Activated CD4-positive, alpha-beta memory T cell treated with anti-CD3 and anti-CD28 coated beads, Interleukin-2, amount 10 ng/mL, durations not matched to agents 7 days and 5 days (primary cell): Measurements from ENCODE around the gene IL17REL. TPM values are rescaled to one million over a fixed set of nuclear protein-coding genes. Genes with fewer than 3 reads are reported as not detected.

Experiments
- CTCF ChIA-PET: fragments of 350-600 bp; sonication (Branson Sonifier 250); formaldehyde crosslinking; loops from one replicate; lab custom pipeline; 2021; ENCODE audit warnings: antibody characterized with exemption, inconsistent platforms; lab: Charles Lee
- POLR2A ChIA-PET: fragments of 350-600 bp; sonication (Branson Sonifier 250); formaldehyde crosslinking; loops from one replicate; lab custom pipeline; 2021; ENCODE audit warnings: antibody characterized with exemption; lab: Charles Lee
- DNase-seq: peaks from one replicate; pipeline ENCODE4 v3.0.0-alpha.2; 2020
- H3K27ac Mint-ChIP-seq: one replicate; pipeline ENCODE4 v1.8.0; 2021; ENCODE audit warnings: mild to moderate bottlenecking, mixed read lengths
- H3K27me3 Mint-ChIP-seq: one replicate; pipeline ENCODE4 v1.8.0; 2021; ENCODE audit warnings: mixed read lengths
- H3K36me3 Mint-ChIP-seq: one replicate; pipeline ENCODE4 v1.8.0; 2021; ENCODE audit warnings: low read depth, mixed read lengths
- H3K4me1 Mint-ChIP-seq: one replicate; pipeline ENCODE4 v1.8.0; 2021; ENCODE audit warnings: mixed read lengths
- H3K4me3 Mint-ChIP-seq: one replicate; pipeline ENCODE4 v1.8.0; 2021; ENCODE audit warnings: mild to moderate bottlenecking, mixed read lengths
- H3K9me3 Mint-ChIP-seq: one replicate; pipeline ENCODE4 v1.8.0; 2021; ENCODE audit warnings: mixed read lengths
- total RNA-seq, 2 experiments: library from RNA; stranded (reverse); gene quantifications; one replicate each; pipeline ENCODE4 v1.2.3, GENCODE V29; 2021

The IL17REL gene
- total RNA-seq = not detected

- peaks cover 32% of the 10 kb centered on the region for H3K4me1 Mint-ChIP-seq
- H3K27me3 Mint-ChIP-seq = peaks cover 19% of the 10 kb centered on the region
- DNase-seq = no peak
- peak within 1 kb of the TSS; percentile 61 for H3K27ac Mint-ChIP-seq
- no peak within 1 kb of the TSS for H3K4me3 Mint-ChIP-seq
- H3K36me3 Mint-ChIP-seq = no peaks in the 10 kb centered on the region
- no peaks in the 10 kb centered on the region for H3K9me3 Mint-ChIP-seq
- POLR2A ChIA-PET = interaction anchor here (1.2 kb wide), 1 partner anchor 10 kb away, joined by 3 read pairs; no protein-coding TSS in a partner anchor
- CTCF ChIA-PET = no interaction called here
Observed at GRCh38 chr22:50012211-50013181, at the start of gene IL17REL. Gene IL17REL (minus strand): TSS chr22:50012765. CDS start chr22:50012646, 119 bp downstream.

DNA sequence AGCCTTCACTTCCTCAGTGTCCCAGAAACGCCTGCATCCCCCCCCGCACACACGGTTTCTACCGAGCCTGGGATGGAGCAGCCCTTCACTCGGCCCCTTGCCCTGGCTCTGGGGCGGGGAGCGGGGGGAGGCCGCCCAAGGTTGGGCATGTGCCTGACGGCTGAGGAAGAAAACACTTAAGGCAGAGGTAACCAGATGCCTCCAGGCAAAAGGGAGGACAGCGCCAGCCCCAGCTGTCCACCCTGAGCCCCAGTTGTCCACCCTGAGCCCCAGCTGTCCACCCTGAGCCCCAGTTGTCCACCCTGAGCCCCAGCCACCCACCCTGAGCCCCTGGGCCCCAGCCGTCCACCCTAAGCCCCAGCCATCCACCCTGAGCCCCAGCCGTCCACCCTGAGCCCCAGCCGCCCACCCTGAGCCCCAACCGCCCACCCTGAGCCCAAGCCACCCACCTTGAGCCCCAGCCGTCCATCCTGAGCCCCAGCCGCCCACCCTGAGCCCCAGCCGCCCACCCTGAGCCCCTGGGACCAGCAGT, 49.3 kb upstream of the IL17REL start:
- no peak for DNase-seq
- Mint-ChIP-seq H3K36me3 (no peaks in the 10 kb centered on the region), H3K9me3 (no peaks in the 10 kb centered on the region), H3K4me3 (no peak overlapping the region), H3K27me3 (peaks cover 15% of the 10 kb centered on the region), H3K27ac (no peak overlapping the region), H3K4me1 (no peaks in the 10 kb centered on the region)
- CTCF ChIA-PET = no interaction called here
- POLR2A ChIA-PET = no interaction called here

DNA sequence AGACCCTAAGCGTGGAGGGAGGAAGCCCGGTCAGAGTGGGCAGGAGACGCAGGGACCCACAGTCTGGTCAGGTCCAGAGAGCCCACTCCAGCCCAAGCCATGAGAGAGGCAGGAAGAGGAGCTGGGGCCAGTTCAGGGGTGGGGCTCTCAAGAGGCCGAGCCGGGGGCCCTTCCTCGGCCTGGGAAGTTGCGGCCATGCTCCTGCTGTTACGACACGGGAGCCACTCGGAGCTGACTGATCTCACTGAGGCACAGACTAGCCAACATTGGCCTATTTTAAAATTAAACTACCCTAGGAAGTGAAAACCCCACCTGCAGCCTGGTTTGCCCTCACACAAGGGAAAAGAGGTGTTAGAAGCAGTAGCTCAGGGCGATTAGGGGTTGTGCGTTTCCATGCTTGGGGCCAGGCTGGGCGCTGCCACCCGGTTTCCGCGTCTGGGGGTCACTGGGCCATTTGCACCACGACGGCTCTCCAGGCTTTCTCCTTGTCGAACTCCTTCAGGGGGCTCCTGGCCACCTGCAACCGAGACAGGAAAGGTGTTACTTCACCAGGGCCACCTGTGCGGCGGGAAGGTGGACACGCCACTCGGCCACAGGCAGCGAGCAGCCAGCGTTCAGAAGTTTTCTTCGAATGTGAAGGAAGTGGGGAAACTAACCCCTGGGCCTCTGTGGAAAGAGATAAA, 48.7 kb upstream of the IL17REL start:
- Mint-ChIP-seq H3K27me3 (peaks cover 15% of the 10 kb centered on the region), H3K9me3 (no peaks in the 10 kb centered on the region), H3K4me3 (no peak overlapping the region), H3K36me3 (no peaks in the 10 kb centered on the region), H3K27ac (no peak overlapping the region), H3K4me1 (no peaks in the 10 kb centered on the region)
- POLR2A ChIA-PET = no interaction called here
- CTCF ChIA-PET = no interaction called here
- DNase-seq = no peak

DNA sequence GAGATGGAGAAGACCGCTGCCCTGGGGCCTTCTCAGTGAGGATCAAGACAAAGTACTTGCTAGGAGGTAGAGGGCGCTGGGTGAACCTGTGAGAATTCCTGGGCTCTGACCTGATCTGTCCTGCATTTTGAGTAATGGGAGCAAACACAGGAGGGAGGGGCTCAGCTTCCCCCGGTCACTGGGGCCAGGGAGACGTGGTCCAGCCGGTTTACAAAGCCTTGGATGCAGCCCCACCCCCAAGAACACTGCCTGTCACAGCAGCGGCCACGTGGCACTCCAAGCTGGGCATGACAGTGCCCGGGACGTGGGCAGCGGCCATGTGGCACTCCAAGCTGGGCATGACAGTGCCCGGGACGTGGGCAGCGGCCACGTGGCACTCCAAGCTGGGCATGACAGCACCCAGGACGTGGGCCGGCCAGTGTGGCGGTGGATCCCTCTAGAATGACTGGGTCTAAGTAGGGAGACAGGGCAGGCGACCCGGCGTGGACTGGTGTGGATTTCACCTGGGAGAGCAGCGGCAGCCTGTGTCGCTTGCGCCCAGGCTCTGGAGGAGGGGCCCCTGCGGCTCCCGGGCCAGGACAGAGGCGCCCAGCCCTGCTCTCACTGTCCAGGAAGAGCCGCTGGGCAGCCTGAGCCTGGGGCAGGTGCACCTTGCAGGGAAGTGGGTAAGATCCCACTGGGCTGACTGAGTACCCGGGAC, 48.0 kb upstream of the IL17REL start:
- ChIA-PET CTCF (no interaction called here), POLR2A (no interaction called here)
- H3K4me3 Mint-ChIP-seq = no peak overlapping the region
- no peaks in the 10 kb centered on the region for H3K9me3 Mint-ChIP-seq
- no peak overlapping the region for H3K27ac Mint-ChIP-seq
- peaks cover 17% of the 10 kb centered on the region for H3K27me3 Mint-ChIP-seq
- no peaks in the 10 kb centered on the region for H3K4me1 Mint-ChIP-seq
- no peaks in the 10 kb centered on the region for H3K36me3 Mint-ChIP-seq
- DNase-seq = no peak

DNA sequence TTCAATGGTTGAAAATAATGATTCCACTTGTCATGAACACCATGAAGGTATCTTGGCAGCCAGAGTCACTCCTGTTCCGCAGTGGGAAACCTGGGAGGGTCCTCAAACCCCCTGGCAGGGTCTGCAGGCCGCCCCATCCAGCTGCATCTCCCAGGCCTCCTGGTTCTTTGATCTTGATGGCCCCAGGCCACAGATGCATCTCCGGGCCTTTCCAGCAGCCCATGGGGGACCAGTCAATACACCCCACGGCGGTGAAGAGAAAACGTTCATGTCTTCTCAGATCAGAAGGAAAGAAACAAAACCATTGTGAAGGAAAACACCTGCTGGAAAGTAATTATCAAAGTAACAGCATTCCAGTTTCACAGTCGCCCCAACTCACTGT, 47.3 kb upstream of the IL17REL start:
- no peaks in the 10 kb centered on the region for H3K4me1 Mint-ChIP-seq
- H3K36me3 Mint-ChIP-seq = no peaks in the 10 kb centered on the region
- POLR2A ChIA-PET = no interaction called here
- H3K27me3 Mint-ChIP-seq = peaks cover 17% of the 10 kb centered on the region
- DNase-seq = no peak
- H3K27ac Mint-ChIP-seq = no peak overlapping the region
- H3K4me3 Mint-ChIP-seq = no peak overlapping the region
- H3K9me3 Mint-ChIP-seq = no peaks in the 10 kb centered on the region
- CTCF ChIA-PET = no interaction called here

DNA sequence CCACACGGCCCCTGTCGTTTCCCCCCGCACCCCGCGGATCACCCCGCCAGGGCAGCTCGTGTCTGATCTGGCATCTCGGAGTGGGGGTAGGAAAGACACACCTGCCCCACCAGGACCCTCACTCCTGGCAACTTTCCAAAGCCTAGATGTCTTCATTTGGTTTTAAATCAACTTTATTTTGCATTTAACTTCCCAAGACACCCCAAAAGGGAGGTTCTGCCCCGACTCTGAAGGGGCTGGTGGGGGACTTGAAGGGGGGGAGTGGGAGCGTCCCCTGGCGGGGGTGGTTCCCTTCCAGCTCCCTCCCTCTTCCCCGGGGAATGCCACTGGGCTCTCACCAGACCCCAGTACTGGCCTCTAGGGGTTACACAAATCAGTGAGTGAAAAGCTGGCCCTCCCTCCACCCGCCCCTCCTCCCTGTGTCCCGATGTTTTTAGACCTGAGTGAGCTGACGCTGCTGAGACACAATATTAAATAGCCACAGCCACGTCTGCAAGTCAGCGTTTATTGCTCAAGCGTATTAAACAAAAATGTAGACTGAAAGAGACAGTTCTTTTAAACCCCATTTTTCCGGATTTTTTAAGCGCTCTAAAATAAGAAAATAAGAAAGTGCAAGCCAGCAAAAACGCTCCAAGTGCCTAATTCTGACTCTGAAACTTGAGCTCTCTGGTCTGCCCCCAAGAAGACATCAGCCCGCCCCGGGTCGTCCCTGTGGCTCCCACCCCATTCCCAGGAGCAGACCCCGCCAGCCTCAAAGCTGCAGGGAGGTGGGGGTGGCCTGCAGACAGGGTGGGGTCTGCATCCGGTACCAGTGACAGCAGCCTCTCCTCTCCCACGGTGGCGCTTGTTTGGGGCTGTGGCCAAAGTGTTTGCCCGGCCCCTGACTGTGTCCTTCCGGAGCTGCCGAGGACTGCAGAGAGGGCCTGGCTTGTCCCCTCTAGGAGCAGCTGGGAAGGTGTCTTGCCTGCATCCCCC, 46.6 kb upstream of the IL17REL start:
- POLR2A ChIA-PET = no interaction called here
- CTCF ChIA-PET = no interaction called here

DNA sequence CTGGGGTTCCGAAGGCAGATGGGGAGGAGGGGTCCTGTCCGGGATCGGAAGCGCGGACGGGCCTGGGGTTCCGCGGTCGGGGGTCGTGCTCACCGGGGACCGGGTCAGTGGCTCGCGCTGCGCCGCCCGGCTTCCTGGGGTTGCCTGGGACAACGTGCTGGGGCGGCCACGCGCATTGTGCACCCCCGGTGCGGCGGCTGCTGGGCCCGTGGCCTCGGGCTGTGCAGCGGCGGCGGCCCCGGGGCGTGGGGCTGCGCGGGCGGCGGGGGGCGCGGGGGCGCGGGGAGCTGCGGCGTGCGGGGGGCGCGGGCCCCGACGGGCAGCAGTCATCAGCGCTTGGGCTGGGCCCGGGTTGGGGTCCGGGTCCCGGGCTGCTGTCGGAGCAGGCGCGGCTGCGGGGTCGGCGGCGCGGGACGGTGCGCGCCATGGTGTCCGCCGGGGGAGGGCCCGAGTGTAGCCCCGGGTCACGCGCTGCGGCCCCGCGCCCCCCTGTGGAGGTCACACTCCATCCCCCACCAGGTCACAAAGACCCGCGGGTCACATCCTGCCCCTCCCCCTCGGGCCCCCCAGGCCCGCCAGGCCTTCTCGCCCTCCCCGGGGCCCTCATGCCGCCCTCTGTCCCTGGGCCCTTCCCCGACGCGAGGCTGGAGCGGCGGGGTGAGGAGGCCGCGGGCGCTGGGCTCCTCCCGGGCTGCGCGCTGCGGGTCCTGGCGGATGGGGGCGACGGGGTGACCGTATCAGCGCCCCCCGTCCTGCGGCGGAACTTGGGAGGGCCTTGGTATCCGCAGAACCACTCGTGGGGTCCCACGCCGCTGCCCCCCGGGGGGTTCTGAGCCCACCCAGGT, 45.7 kb upstream of the IL17REL start, which contains the start of gene TTLL8:
Gene TTLL8, minus strand, starts transcription at position 238 of the 845 bp plus-strand sequence.
- no peaks in the 10 kb centered on the region for H3K36me3 Mint-ChIP-seq
- H3K27ac Mint-ChIP-seq = no peak within 1 kb of the TSS
- ChIA-PET CTCF (no interaction called here), POLR2A (no interaction called here)
- no peak within 1 kb of the TSS for H3K4me3 Mint-ChIP-seq
- no peaks in the 10 kb centered on the region for H3K4me1 Mint-ChIP-seq
- no peak for DNase-seq
- H3K9me3 Mint-ChIP-seq = peaks cover 5% of the 10 kb centered on the region
- peaks cover 17% of the 10 kb centered on the region for H3K27me3 Mint-ChIP-seq

More for the DNA sequence above, 46.6 kb upstream of the IL17REL start:
- DNase-seq = no peak
- Mint-ChIP-seq H3K4me1 (no peaks in the 10 kb centered on the region), H3K27me3 (peaks cover 17% of the 10 kb centered on the region), H3K27ac (no peak overlapping the region), H3K9me3 (no peaks in the 10 kb centered on the region), H3K36me3 (no peaks in the 10 kb centered on the region), H3K4me3 (no peak overlapping the region)

DNA sequence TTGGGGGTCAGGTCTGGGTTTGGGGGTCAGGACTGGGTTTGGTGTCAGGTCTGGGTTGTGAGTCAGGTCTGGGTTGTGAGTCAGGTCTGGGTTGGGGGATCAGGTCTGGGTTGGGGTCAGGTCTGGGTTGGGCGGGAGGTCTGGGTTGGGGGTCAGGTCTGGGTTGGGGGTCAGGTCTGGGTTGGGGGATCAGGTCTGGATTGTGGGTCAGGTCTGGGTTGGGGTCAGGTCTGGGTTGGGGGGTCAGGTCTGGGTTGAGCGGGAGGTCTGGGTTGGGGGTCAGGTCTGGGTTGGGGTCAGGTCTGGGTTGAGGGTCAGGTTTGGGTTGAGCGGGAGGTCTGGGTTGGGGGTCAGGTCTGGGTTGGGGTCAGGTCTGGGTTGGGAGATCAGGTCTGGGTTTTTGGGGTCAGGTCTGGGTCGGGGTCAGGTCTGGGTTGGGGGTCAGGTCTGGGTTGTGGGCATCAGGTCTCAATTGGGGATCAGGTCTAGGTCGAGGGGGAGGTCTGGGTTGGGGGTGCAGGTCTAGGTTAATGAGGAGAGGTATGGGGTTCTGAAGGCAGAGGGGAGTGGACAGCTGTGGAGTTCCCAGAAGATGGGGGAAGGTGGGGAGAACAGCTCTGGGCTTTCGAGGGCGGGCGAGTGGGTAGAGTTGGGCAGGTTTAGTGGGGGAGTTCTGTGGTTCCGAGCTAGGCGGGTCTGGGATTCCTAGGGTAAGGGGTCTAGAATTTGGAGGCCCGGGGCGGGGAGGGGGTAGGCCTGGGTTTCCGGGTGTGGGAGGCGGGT, 44.9 kb upstream of the IL17REL start:
- ChIA-PET CTCF (no interaction called here), POLR2A (no interaction called here)
- no peaks in the 10 kb centered on the region for H3K36me3 Mint-ChIP-seq
- H3K27me3 Mint-ChIP-seq = peaks cover 17% of the 10 kb centered on the region
- peaks cover 5% of the 10 kb centered on the region for H3K9me3 Mint-ChIP-seq
- no peak for DNase-seq
- no peak overlapping the region for H3K27ac Mint-ChIP-seq
- H3K4me1 Mint-ChIP-seq = no peaks in the 10 kb centered on the region
- no peak overlapping the region for H3K4me3 Mint-ChIP-seq

DNA sequence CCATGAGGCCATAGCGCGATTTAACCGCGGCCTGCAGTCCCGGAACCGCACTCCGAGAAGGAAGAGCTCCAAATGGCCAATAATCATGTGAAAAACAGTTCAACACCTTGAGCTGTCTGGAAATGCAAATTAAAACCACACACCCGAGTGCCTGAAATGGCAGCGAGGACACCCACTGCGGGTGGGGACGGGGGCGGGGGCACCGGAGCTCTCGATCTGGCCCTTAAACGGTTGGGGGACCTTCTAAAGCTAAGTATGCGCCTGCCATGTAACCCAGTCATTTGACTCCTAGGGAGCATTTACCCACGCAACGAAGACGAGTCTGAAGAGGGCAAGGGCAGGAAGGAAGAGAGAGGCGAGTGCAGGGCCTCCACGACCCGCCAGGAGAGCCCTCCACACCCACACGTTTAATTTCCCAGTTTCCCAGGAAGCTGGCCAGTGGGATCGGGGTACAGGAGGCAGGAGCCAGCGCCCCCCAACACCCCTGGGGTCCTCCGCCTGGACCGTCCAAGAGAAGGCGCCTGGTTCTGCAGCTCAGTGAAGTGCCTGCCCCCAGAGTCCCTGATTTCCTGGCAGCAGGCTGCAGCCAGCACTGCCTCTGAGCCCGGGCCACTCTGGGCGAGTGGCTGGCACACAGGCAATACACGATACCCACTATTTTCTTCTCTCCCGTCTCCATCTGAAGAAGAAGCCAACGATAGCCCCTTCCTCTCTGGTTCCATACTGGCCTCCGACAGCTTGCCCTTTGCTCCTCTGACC, 43.8 kb upstream of the IL17REL start:
- no peaks in the 10 kb centered on the region for H3K4me1 Mint-ChIP-seq
- CTCF ChIA-PET = no interaction called here
- H3K9me3 Mint-ChIP-seq = peaks cover 5% of the 10 kb centered on the region

GRCh38 chr22:50053861-50054260, 41.3 kb upstream of the IL17REL start:
- H3K9me3 Mint-ChIP-seq = peaks cover 5% of the 10 kb centered on the region
- peaks cover 10% of the 10 kb centered on the region for H3K27me3 Mint-ChIP-seq
- H3K4me1 Mint-ChIP-seq = no peaks in the 10 kb centered on the region
- ChIA-PET POLR2A (no interaction called here), CTCF (interaction anchor here (1.1 kb wide), 1 partner anchor 11 kb away, joined by 3 read pairs; no protein-coding TSS in a partner anchor)
- no peak overlapping the region for H3K27ac Mint-ChIP-seq
- no peaks in the 10 kb centered on the region for H3K36me3 Mint-ChIP-seq
- DNase-seq = no peak
- H3K4me3 Mint-ChIP-seq = no peak overlapping the region

More for the DNA sequence above, 43.8 kb upstream of the IL17REL start:
- H3K27me3 Mint-ChIP-seq = peaks cover 17% of the 10 kb centered on the region
- no peaks in the 10 kb centered on the region for H3K36me3 Mint-ChIP-seq
- no peak overlapping the region for H3K27ac Mint-ChIP-seq
- POLR2A ChIA-PET = no interaction called here
- no peak overlapping the region for H3K4me3 Mint-ChIP-seq
- no peak for DNase-seq
